Psoas muscle (tissue), 8 donors: ENCODE results near the gene ZNF574. TPM values are rescaled to one million over a fixed set of nuclear protein-coding genes. Genes with fewer than 3 reads are reported as not detected.
A peak's percentile ranks its signal among the peaks of the same experiment; 100 is the strongest.

Experiments used
- ATAC-seq, 4 donors: fragments of 200-7000 bp; cut with Tn5 transposase; one replicate each; pipeline ENCODE4 v1.9.1; 2020; ENCODE audit warnings: moderate library complexity in 3 of 4, mild to moderate bottlenecking in 2 of 4
- DNase-seq, 2 donors: peaks; one replicate each; pipeline ENCODE4 v3.0.0-alpha.2; 2020
- H3K27ac ChIP-seq: fragments of 200-600 bp; one replicate; pipeline ENCODE4 v1.8.0; 2022
- H3K27me3 ChIP-seq, 3 donors: fragments of 200-600 bp in 1 of 3; one replicate each; pipeline versions ENCODE4 v1.6.1 to v1.8.0; 2013 to 2022; ENCODE audit warnings: low read length in 2 of 3, mild to moderate bottlenecking in 2 of 3, moderate library complexity in 1 of 3; ENCODE audit not compliant: insufficient read depth in 3 of 3
- H3K36me3 ChIP-seq, 2 donors: fragments of 200-600 bp in 1 of 2; one replicate each; pipeline versions ENCODE4 v1.6.1 to v1.8.0; 2013 to 2022; ENCODE audit warnings: low read depth in 1 of 2, mild to moderate bottlenecking in 1 of 2, moderate library complexity in 1 of 2; ENCODE audit not compliant: insufficient read depth in 1 of 2
- H3K4me1 ChIP-seq: fragments of 200-600 bp; one replicate; pipeline ENCODE4 v1.8.0; 2022
- H3K4me3 ChIP-seq: fragments of 200-600 bp; one replicate; pipeline ENCODE4 v1.8.0; 2022; ENCODE audit warnings: mild to moderate bottlenecking
- H3K9me3 ChIP-seq: fragments of 200-600 bp; one replicate; pipeline ENCODE4 v1.8.0; 2022
- WGBS, 3 donors: extraction: QIAGEN DNeasy Blood & Tissue Kit; methylation state at CpG; one replicate each; pipeline versions ENCODE4 v1.1.6 to v1.1.7; 2013; 5-methylcytosine and 5-hydroxymethylcytosine counted together
- intact Hi-C, 2 donors: fragments of 100-400 bp; cut with DNase I; formaldehyde crosslinking; loops; one replicate each; pipeline versions ENCODE4 v1.11.0 to v1.14.2; 2022
- polyA plus RNA-seq, 3 donors: library from polyadenylated mRNA; stranded (reverse); fragments of 200-250 nt; gene quantifications; one replicate each; pipeline ENCODE4 v1.2.3, GENCODE V29; 2013
- total RNA-seq, 4 donors: library from RNA; stranded (reverse); fragmentation: NEBNext Ultra II Directional in 2 of 4; extraction: Animal tissue kit (Norgen Biotek cat#: 25700) in 2 of 4; gene quantifications; one replicate each; pipeline versions ENCODE4 v1.2.1 to v1.2.4, GENCODE V29; 2021 to 2023
- TF ChIP-seq, protein P1 (sequence below): fragments of 200-600 bp; IDR thresholded peaks from one replicate; pipeline ENCODE4 v1.8.0; 2022; ENCODE audit warnings: antibody characterized with exemption
- donor health status: healthy with polysubstance abuse.
- donor health status: DM: no; HTN: no; CAD: no; lungs with moderate emphysema.
- donor health status: Bipolar disorder and iron deficiency.
- donor health status: healthy.
- donor health status: DM: yes; HTN: yes; CAD: no.
- donor health status: DM: no; HTN: no; CAD: no.
- donor health status: DM: no; HTN: no; CAD: no.
- donor health status: DM: yes; HTN: yes; CAD: no.

The ZNF574 gene
- total and polyA plus RNA-seq, 7 donors, result 6.4 to 11.2 (median 8.7) TPM

DNA sequence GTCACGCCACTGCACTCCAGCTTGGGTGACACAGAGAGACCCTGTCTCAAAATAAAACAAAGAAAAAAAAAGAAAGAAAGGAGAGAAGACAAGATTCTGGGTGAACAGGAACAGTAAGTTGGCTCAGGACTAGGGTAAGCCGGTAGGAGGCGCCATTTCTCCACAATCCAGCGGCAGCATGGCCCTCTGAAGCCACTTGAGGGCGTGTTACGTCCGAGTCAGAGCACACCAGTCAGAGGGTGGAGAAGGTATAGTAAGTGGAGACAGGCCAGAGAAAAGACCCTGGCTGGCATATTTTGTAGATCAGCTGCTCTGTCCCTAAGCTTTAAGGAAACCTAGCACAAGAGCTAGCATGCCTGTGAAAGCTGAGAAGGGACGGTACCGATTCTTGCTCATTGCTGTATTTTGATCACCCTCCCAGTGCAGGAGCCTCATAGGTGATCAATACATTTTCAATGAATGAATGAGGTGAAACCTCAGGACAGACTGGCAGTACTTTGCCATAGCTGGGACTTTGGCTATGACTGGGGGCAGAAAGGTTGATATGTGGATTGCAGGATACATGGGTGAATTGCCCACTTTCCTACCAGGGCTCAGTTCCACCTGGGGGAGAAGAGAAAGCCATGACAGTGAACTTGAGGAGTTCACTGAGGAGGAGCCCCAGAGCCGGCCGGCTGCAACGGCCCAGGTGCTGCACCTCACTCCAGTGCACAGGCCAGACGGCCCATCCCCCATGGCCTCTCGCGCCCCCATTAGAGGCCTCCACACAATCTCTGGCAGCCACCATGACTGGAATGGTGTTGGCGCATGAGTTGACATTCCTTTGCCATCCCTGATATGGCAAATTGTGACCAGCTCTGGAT is 32.8 kb downstream of the ZNF574 start:
- H3K27me3 ChIP-seq, result peaks cover 0 to 9% (median 4%) of the 10 kb centered on the region in 3 donors
- 22 to 26% (median 22%) methylated on average over 16 of the region's 16 CpGs for WGBS, 3 donors
- intact Hi-C loops, result loop anchor here in 1 of 2 donors (2.0 kb wide), 1 partner anchor 76 kb away; no protein-coding TSS in a partner anchor

DNA sequence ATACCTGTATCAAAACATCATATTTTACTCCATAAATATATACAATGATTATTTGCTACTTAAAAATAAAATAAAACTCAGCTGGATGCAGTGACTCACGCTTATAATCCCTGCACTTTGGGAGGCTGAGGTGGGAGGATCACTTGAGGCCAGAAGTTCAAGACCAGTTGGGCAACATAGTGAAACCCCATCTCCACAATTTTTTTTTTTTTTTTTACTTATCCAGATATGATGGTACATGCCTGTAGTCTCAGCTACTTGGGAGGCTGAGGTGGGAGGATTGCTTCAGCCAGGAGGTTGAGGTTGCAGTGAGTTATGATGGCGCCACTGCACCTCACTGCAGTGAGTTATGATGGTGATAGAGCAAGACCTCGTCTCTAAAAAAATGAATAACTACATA is 33.9 kb downstream of the ZNF574 start:
- TF ChIP-seq, protein P1, sequence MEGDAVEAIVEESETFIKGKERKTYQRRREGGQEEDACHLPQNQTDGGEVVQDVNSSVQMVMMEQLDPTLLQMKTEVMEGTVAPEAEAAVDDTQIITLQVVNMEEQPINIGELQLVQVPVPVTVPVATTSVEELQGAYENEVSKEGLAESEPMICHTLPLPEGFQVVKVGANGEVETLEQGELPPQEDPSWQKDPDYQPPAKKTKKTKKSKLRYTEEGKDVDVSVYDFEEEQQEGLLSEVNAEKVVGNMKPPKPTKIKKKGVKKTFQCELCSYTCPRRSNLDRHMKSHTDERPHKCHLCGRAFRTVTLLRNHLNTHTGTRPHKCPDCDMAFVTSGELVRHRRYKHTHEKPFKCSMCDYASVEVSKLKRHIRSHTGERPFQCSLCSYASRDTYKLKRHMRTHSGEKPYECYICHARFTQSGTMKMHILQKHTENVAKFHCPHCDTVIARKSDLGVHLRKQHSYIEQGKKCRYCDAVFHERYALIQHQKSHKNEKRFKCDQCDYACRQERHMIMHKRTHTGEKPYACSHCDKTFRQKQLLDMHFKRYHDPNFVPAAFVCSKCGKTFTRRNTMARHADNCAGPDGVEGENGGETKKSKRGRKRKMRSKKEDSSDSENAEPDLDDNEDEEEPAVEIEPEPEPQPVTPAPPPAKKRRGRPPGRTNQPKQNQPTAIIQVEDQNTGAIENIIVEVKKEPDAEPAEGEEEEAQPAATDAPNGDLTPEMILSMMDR, result no peak
- no peak for DNase-seq
- no peak overlapping the region for H3K27ac ChIP-seq
- H3K36me3 ChIP-seq, result no peaks in the 10 kb centered on the region
- WGBS, 3 donors, result 79 to 88% (median 80%) methylated on average over 3 of the region's 3 CpGs
- no peak for ATAC-seq
- no peaks in the 10 kb centered on the region for H3K9me3 ChIP-seq
- H3K27me3 ChIP-seq, result peaks cover 0 to 9% (median 5%) of the 10 kb centered on the region in 3 donors
- no peaks in the 10 kb centered on the region for H3K4me1 ChIP-seq
- no peak overlapping the region for H3K4me3 ChIP-seq
- intact Hi-C loops, result loop anchor here in 1 of 2 donors (2.0 kb wide), 1 partner anchor 75 kb away; no protein-coding TSS in a partner anchor

More for the DNA sequence above, 32.8 kb downstream of the ZNF574 start:
- no peaks in the 10 kb centered on the region for H3K36me3 ChIP-seq
- TF ChIP-seq, protein P1, result peak; percentile 72
- peak; percentile 75 to 80 for DNase-seq
- H3K4me3 ChIP-seq, result no peak overlapping the region
- H3K4me1 ChIP-seq, result no peaks in the 10 kb centered on the region
- no peaks in the 10 kb centered on the region for H3K9me3 ChIP-seq
- H3K27ac ChIP-seq, result no peak overlapping the region
- ATAC-seq, result peak in 2 of 4 donors; percentile 54 to 69

DNA sequence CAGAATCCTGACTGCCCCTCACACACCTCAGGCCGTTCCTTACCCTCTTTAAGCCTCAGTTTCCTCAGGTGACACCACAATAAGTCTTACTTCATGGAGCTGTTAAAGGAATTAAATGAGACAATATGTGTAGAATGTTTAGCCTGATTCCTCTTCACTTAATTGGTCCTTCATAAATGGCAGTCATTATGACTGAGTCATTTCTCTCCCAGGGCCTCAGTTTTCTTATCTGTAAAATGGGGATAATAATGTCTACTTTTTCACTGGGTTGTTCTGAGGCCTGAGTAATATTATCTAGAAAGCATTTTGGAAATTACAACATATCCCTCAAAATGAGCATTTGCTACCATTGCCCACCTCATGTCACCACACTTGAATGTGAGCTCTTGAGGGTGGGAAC is 34.7 kb downstream of the ZNF574 start:
- H3K27ac ChIP-seq, result no peak overlapping the region
- H3K27me3 ChIP-seq, result peaks cover 0 to 9% (median 2%) of the 10 kb centered on the region in 3 donors
- no peaks in the 10 kb centered on the region for H3K4me1 ChIP-seq
- no peak for DNase-seq
- intact Hi-C loops, result no loop called here
- no peaks in the 10 kb centered on the region for H3K36me3 ChIP-seq
- TF ChIP-seq, protein P1, result no peak
- WGBS, 3 donors, result 56 to 61% (median 59%) methylated on average over 1 of the region's 1 CpG
- no peak overlapping the region for H3K4me3 ChIP-seq
- H3K9me3 ChIP-seq, result no peaks in the 10 kb centered on the region
- ATAC-seq, result no peak

DNA sequence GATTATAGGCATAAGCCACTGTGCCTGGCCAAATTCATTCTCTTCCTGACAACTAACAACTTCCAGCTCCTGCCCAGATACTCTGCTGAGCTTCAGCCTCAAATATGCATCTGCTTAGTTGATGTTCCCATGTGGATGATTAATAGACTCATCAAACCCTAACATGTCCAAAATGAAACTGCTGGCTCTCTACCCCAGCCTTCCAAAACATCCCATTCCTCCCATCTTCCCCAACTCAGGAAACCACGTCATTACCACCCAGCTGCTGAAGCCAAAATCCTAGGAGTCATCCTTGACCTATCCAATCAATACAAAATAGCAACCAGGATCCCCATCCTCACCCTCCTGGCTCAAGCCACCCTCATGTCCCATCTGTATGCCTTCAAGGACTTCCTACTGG is 35.4 kb downstream of the ZNF574 start:
- H3K27me3 ChIP-seq, result peaks cover 0 to 9% (median 2%) of the 10 kb centered on the region in 3 donors
- no peaks in the 10 kb centered on the region for H3K4me1 ChIP-seq
- H3K36me3 ChIP-seq, result no peaks in the 10 kb centered on the region
- no peaks in the 10 kb centered on the region for H3K9me3 ChIP-seq
- TF ChIP-seq, protein P1, result no peak
- H3K4me3 ChIP-seq, result no peak overlapping the region
- 64 to 67% (median 64%) methylated on average over 1 of the region's 1 CpG for WGBS, 3 donors
- DNase-seq (no peak), ATAC-seq (no peak)
- intact Hi-C loops, result no loop called here
- H3K27ac ChIP-seq, result no peak overlapping the region
